ENCODE data around the gene HUNK.
"Not testable (repeated sequence)": the region's sequence is repeated elsewhere in the genome, so short reads cannot be mapped to it uniquely, and the experiment has no call there.

The HUNK gene

GRCh38 chr21:31871371-31871770 is 1.4 kb upstream of the HUNK start:
- not testable (repeated sequence) for DNase-seq

- no peak for DNase-seq
These were observed 758 bp upstream of the HUNK start for GRCh38 chr21:31872072-31872451.

- DNase-seq, result no peak
These were observed 465 bp downstream of the HUNK start for GRCh38 chr21:31873275-31873695.

GRCh38 chr21:31873696-31874599 is 1.1 kb downstream of the HUNK start:
- DNase-seq, result no peak

- no peak for DNase-seq
These were observed 2.0 kb downstream of the HUNK start for GRCh38 chr21:31874812-31875212.

- no peak for DNase-seq
These were observed 2.7 kb downstream of the HUNK start for GRCh38 chr21:31875496-31876015.

- no peak for DNase-seq
These were observed 4.7 kb downstream of the HUNK start for GRCh38 chr21:31877463-31877957.

GRCh38 chr21:31878831-31879230 is 6.0 kb downstream of the HUNK start:
- no peak for DNase-seq

GRCh38 chr21:31879241-31879650 is 6.4 kb downstream of the HUNK start:
- DNase-seq, result no peak

GRCh38 chr21:31879911-31880310 is 7.1 kb downstream of the HUNK start:
- no peak for DNase-seq

- DNase-seq, result no peak
These were observed 8.0 kb downstream of the HUNK start for GRCh38 chr21:31880816-31881215.

GRCh38 chr21:31882711-31883110 is 9.9 kb downstream of the HUNK start:
- DNase-seq, result no peak

- no peak for DNase-seq
These were observed 12.3 kb downstream of the HUNK start for GRCh38 chr21:31885146-31885545.

- DNase-seq, result no peak
These were observed 14.1 kb downstream of the HUNK start for GRCh38 chr21:31886915-31887314.

GRCh38 chr21:31887391-31887841 is 14.6 kb downstream of the HUNK start:
- DNase-seq, result no peak

- no peak for DNase-seq
These were observed 16.1 kb downstream of the HUNK start for GRCh38 chr21:31888936-31889371.

- no peak for DNase-seq
These were observed 16.6 kb downstream of the HUNK start for GRCh38 chr21:31889460-31889859.

- no peak for DNase-seq
These were observed 19.9 kb downstream of the HUNK start for GRCh38 chr21:31892686-31893085.

- DNase-seq, result no peak
These were observed 21.1 kb downstream of the HUNK start for GRCh38 chr21:31893851-31894415.

GRCh38 chr21:31894457-31894856 is 21.6 kb downstream of the HUNK start:
- no peak for DNase-seq

- DNase-seq, result no peak
These were observed 22.4 kb downstream of the HUNK start for GRCh38 chr21:31895077-31895835.

- DNase-seq, result no peak
These were observed 23.2 kb downstream of the HUNK start for GRCh38 chr21:31896019-31896418.

GRCh38 chr21:31897311-31897710 is 24.5 kb downstream of the HUNK start:
- no peak for DNase-seq

Measured in NCI-H226 (cell line).